Stimulated activated CD4-positive, alpha-beta T cell treated with anti-CD3 and anti-CD28 coated beads, Interleukin-12 subunit alpha, Interleukin-12 subunit beta, amount 100 ng/mL, for 24 hours (primary cell): Measurements from ENCODE around the gene HINFP.
"Not testable (repeated sequence)": the region's sequence is repeated elsewhere in the genome, so short reads cannot be mapped to it uniquely, and the experiment has no call there.

Experiments
- DNase-seq, 2 experiments: peaks; one replicate each; pipeline ENCODE4 v3.0.0-alpha.2; 2020; ENCODE audit warnings: low read depth in 2 of 2

The HINFP gene

GRCh38 chr11:119155733-119156492 lies 34.5 kb downstream of the HINFP start:
- DNase-seq = no peak

GRCh38 chr11:119156496-119156895 lies 35.1 kb downstream of the HINFP start:
- DNase-seq = no peak

- DNase-seq = no peak
Observed at GRCh38 chr11:119157063-119157462, 35.7 kb downstream of the HINFP start.

- DNase-seq = no peak
Observed at GRCh38 chr11:119158467-119158866, 37.1 kb downstream of the HINFP start.

- no peak for DNase-seq
Observed at GRCh38 chr11:119160151-119160550, 38.8 kb downstream of the HINFP start.

- DNase-seq = no peak
Observed at GRCh38 chr11:119161871-119162270, 40.5 kb downstream of the HINFP start.

GRCh38 chr11:119166368-119167076 lies 45.1 kb downstream of the HINFP start:
- no peak for DNase-seq

- DNase-seq = not testable (repeated sequence)
Observed at GRCh38 chr11:119167077-119167458, 45.7 kb downstream of the HINFP start.

GRCh38 chr11:119167933-119168332 lies 46.6 kb downstream of the HINFP start:
- no peak for DNase-seq

- peak; percentile 75 to 82 for DNase-seq
Observed at GRCh38 chr11:119168471-119169281, 47.3 kb downstream of the HINFP start, which contains the start of gene NLRX1. TSS of gene NLRX1 (plus strand) at chr11:119168725. CDS start at chr11:119171404, 2,679 bp downstream.

GRCh38 chr11:119169282-119169719 lies 47.9 kb downstream of the HINFP start:
- DNase-seq = peak in 1 of 2 experiments; percentile 28

- DNase-seq = no peak
Observed at GRCh38 chr11:119172513-119172912, 51.1 kb downstream of the HINFP start.

GRCh38 chr11:119173453-119173852 lies 52.1 kb downstream of the HINFP start:
- no peak for DNase-seq

GRCh38 chr11:119175493-119176077 lies 54.2 kb downstream of the HINFP start:
- DNase-seq = no peak

GRCh38 chr11:119178166-119178680 lies 56.8 kb downstream of the HINFP start:
- no peak for DNase-seq

- no peak for DNase-seq
Observed at GRCh38 chr11:119179342-119179741, 58.0 kb downstream of the HINFP start.

GRCh38 chr11:119179983-119180382 lies 58.6 kb downstream of the HINFP start:
- DNase-seq = no peak

- no peak for DNase-seq
Observed at GRCh38 chr11:119180729-119181676, 59.6 kb downstream of the HINFP start.

GRCh38 chr11:119181677-119182412 lies 60.5 kb downstream of the HINFP start:
- no peak for DNase-seq

- DNase-seq = not testable (repeated sequence)
Observed at GRCh38 chr11:119184399-119184798, 63.0 kb downstream of the HINFP start.
